Gastroesophageal sphincter (tissue), 4 donors: Measurements from ENCODE around the gene PLBD2. TPM values are rescaled to one million over a fixed set of nuclear protein-coding genes. Genes with fewer than 3 reads are reported as not detected.

Experiments used
- ATAC-seq: fragments of 150-250 bp; one replicate; pipeline ENCODE4 v1.9.1; 2016; ENCODE audit warnings: mild to moderate bottlenecking, moderate library complexity
- H3K27ac ChIP-seq, 4 donors: fragments of 200-600 bp; sonication (generic) in 3 of 4; 1 replicate in 3 of 4; 2 replicates in 1 of 4; pipeline ENCODE4 v1.5.1; 2016 to 2019
- H3K27me3 ChIP-seq: fragments of 200-600 bp; sonication (generic); one replicate; pipeline ENCODE4 v1.5.1; 2019
- H3K36me3 ChIP-seq, 2 donors: fragments of 200-600 bp; sonication (generic); one replicate each; pipeline ENCODE4 v1.5.1; 2019; ENCODE audit warnings: control low read depth in 1 of 2
- H3K4me1 ChIP-seq, 3 donors: fragments of 200-600 bp; sonication (generic); 1 replicate in 2 of 3; 2 replicates in 1 of 3; pipeline ENCODE4 v1.5.1; 2016 to 2019; ENCODE audit warnings: control low read depth in 2 of 3
- H3K4me3 ChIP-seq, 2 donors: fragments of 200-600 bp; sonication (generic); one replicate each; pipeline ENCODE4 v1.5.1; 2019; ENCODE audit warnings: mild to moderate bottlenecking in 1 of 2, moderate library complexity in 1 of 2
- H3K9me3 ChIP-seq, 3 donors: fragments of 200-600 bp; sonication (generic); one replicate each; pipeline ENCODE4 v1.5.1; 2017 to 2019; ENCODE audit warnings: control low read depth in 2 of 3
- EP300 ChIP-seq: sonication (generic); formaldehyde crosslinking; IDR thresholded peaks from one replicate; pipeline ENCODE4 v1.6.1; 2017; ENCODE audit warnings: antibody characterized with exemption, mild to moderate bottlenecking
- POLR2A ChIP-seq, 2 donors: fragments of 450-650 bp; IDR thresholded peaks; one replicate each; pipeline ENCODE4 v1.6.1; 2017; ENCODE audit warnings: antibody characterized with exemption in 2 of 2, mild to moderate bottlenecking in 2 of 2, moderate library complexity in 1 of 2
- POLR2AphosphoS5 ChIP-seq: sonication (generic); formaldehyde crosslinking; IDR thresholded peaks from one replicate; pipeline ENCODE4 v1.6.1; 2017; ENCODE audit warnings: antibody characterized with exemption
- WGBS, 2 donors: methylation state at CpG; one replicate each; pipeline ENCODE4 v1.1.5; 2018; ENCODE audit warnings: low coverage in 1 of 2; 5-methylcytosine and 5-hydroxymethylcytosine counted together
- total RNA-seq, 4 donors: library from RNA; depleted of rRNA; stranded (reverse); fragments of >200 nt; gene quantifications; one replicate each; pipeline ENCODE4 v1.1.0, GENCODE V29; 2016
- TF ChIP-seq, protein P1 (sequence below), 4 experiments: fragments of 200-600 bp in 2 of 4; fragments of 450-650 bp in 2 of 4; sonication (generic) in 1 of 4; IDR thresholded peaks; one replicate each; pipeline ENCODE4 v1.5.1; 2017 to 2019; ENCODE audit warnings: antibody characterized with exemption in 4 of 4, mild to moderate bottlenecking in 2 of 4, moderate library complexity in 2 of 4

The PLBD2 gene
- total RNA-seq, 4 donors from 2014 or later: 23.1 to 54.4 (median 31.3) TPM

DNA sequence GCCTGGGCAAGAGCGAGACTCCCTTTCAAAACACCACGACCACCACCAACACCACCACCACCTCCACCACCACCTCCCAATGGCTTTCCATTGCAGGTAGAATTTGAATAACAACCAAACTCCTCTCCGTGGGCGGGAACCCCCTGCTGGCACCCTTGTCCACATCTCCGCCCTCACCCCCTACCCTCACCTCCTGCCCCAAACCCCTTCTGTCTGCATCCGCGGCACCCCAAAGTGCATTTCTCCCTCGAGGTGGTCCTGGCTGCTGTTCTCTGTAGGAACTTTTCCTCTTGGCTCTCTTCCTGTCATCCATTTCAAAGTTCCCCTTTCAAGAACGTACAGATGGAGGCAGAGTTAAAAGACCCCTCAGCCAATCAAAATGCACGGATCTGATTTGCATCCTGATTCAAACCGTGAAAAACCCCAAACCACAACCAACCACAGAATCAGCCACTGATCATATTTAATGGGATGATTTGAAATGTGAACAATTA is 67.6 kb downstream of the PLBD2 start:
- no peak for TF ChIP-seq POLR2A (IDR thresholded peaks at IDR 0.05)
- ATAC-seq: no peak
- H3K4me1 ChIP-seq: peaks cover 0 to 16% (median 0%) of the 10 kb centered on the region in 3 donors
- peaks cover 10% of the 10 kb centered on the region for H3K27me3 ChIP-seq
- H3K9me3 ChIP-seq: peaks cover 0 to 7% (median 0%) of the 10 kb centered on the region in 3 donors
- no peak overlapping the region for H3K4me3 ChIP-seq
- 35% methylated on average over 2 to 11 of the region's 11 CpGs for WGBS, 2 donors
- H3K27ac ChIP-seq: no peak overlapping the region
- H3K36me3 ChIP-seq: no peaks in the 10 kb centered on the region

DNA sequence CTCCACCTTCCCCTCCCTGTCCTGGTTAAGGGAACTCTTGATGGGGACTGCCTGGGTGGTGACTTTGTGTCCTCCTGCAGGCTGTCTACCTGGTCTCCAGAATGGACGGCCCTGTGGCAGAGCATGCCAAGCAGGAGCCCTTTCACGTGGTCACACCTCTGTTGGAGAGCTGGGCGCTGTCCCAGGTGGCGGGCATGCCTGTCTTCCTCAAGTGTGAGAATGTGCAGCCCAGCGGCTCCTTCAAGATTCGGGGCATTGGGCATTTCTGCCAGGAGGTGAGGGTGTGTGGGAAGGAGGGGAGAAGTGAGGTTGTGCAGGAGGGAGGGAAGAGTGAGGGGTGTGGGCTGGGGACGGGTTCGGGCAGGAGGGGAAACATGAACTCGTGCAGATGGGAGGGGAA is 69.5 kb downstream of the PLBD2 start:
- Histone ChIP-seq H3K27ac (no peak overlapping the region), H3K36me3 (no peaks in the 10 kb centered on the region), H3K9me3 (peaks cover 0 to 7% (median 0%) of the 10 kb centered on the region in 3 donors), H3K4me3 (no peak overlapping the region), H3K27me3 (peaks cover 10% of the 10 kb centered on the region), H3K4me1 (peaks cover 0 to 3% (median 0%) of the 10 kb centered on the region in 3 donors)
- TF ChIP-seq, protein P1, sequence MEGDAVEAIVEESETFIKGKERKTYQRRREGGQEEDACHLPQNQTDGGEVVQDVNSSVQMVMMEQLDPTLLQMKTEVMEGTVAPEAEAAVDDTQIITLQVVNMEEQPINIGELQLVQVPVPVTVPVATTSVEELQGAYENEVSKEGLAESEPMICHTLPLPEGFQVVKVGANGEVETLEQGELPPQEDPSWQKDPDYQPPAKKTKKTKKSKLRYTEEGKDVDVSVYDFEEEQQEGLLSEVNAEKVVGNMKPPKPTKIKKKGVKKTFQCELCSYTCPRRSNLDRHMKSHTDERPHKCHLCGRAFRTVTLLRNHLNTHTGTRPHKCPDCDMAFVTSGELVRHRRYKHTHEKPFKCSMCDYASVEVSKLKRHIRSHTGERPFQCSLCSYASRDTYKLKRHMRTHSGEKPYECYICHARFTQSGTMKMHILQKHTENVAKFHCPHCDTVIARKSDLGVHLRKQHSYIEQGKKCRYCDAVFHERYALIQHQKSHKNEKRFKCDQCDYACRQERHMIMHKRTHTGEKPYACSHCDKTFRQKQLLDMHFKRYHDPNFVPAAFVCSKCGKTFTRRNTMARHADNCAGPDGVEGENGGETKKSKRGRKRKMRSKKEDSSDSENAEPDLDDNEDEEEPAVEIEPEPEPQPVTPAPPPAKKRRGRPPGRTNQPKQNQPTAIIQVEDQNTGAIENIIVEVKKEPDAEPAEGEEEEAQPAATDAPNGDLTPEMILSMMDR (IDR thresholded peaks at IDR 0.05): no peak
- TF ChIP-seq EP300 (no peak), POLR2A (IDR thresholded peaks at IDR 0.05) (no peak), POLR2AphosphoS5 (no peak)
- no peak for ATAC-seq
- 72% methylated on average over 4 of the region's 9 CpGs; no CpG with 5 or more reads in 1 of the 2 donors for WGBS, 2 donors

DNA sequence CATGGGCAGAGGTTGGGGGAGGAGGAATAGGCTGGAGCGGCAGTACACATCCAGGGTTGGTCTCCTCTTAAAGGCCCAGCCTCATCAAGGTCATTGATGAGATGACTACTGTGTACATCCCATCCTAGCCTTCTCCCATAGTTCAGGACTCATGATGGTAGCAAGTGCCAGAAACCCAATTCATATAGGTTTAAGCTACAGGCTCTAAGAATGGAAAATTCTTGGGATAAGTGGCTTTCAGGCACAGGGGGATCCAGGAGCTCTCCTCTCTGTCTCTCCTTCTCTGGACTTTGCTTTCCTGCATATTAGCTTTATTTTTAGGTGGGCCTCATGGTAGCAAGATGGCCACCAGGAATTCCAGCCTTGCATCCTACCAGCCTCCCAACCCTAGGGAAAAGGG is 70.1 kb downstream of the PLBD2 start:
- Histone ChIP-seq H3K27me3 (peaks cover 10% of the 10 kb centered on the region), H3K9me3 (peaks cover 0 to 7% (median 0%) of the 10 kb centered on the region in 3 donors), H3K4me3 (no peak overlapping the region), H3K36me3 (no peaks in the 10 kb centered on the region), H3K27ac (no peak overlapping the region), H3K4me1 (no peaks in the 10 kb centered on the region)
- WGBS, 2 donors: 100% methylated on average over 1 of the region's 1 CpG; no CpG with 5 or more reads in 1 of the 2 donors
- TF ChIP-seq EP300 (no peak), POLR2AphosphoS5 (no peak), POLR2A (IDR thresholded peaks at IDR 0.05) (no peak)
- TF ChIP-seq, protein P1 (IDR thresholded peaks at IDR 0.05): no peak
- no peak for ATAC-seq

DNA sequence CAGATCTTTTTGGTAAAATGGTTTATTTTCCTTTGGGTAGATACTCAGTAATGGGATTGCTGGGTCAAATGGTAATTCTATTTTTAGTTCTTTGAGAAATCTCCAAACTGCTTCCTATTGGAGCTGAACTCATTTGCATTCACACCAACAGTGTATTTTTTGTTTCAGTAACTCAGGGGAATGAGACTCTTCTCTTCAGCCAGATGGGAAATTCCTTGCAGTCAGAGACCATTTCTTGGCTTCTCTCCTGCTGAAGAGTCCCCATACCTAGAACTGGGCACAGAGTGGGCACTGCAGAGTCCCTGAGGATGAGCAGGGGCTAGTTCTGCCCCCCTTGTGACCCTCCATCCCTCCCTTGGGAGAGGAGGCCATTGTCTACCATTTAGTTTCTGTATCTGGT is 74.6 kb downstream of the PLBD2 start:
- no peaks in the 10 kb centered on the region for H3K27me3 ChIP-seq
- peaks cover 0 to 7% (median 0%) of the 10 kb centered on the region in 3 donors for H3K9me3 ChIP-seq
- TF ChIP-seq EP300: no peak
- TF ChIP-seq, protein P1 (IDR thresholded peaks at IDR 0.05): no peak
- no peak for TF ChIP-seq POLR2AphosphoS5
- TF ChIP-seq POLR2A (IDR thresholded peaks at IDR 0.05): no peak
- H3K27ac ChIP-seq: no peak overlapping the region
- no peaks in the 10 kb centered on the region for H3K36me3 ChIP-seq
- no peak overlapping the region for H3K4me3 ChIP-seq
- no peak for ATAC-seq
- H3K4me1 ChIP-seq: no peaks in the 10 kb centered on the region

DNA sequence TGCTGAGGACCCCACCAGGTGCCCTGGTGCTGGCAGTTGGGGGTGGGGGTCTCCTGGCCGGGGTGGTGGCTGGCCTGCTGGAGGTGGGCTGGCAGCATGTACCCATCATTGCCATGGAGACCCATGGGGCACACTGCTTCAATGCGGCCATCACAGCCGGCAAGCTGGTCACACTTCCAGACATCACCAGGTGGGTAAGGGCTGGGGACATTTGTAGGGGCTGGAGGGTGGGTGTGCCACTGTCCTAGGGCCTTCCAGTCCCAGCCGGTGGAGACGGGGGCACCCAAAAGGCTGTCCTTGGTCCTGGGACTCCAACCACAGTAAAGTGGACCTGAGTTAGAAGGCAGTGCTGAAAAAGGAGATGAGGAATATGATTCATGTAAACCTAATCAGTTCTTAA is 77.0 kb downstream of the PLBD2 start:
- H3K4me1 ChIP-seq: no peaks in the 10 kb centered on the region
- no peaks in the 10 kb centered on the region for H3K36me3 ChIP-seq
- peaks cover 0 to 1% (median 0%) of the 10 kb centered on the region in 3 donors for H3K9me3 ChIP-seq
- TF ChIP-seq POLR2AphosphoS5 (no peak), EP300 (no peak), POLR2A (IDR thresholded peaks at IDR 0.05) (no peak)
- TF ChIP-seq, protein P1 (IDR thresholded peaks at IDR 0.05): no peak
- H3K27me3 ChIP-seq: peaks cover 15% of the 10 kb centered on the region
- 80% methylated on average over 1 of the region's 5 CpGs; no CpG with 5 or more reads in 1 of the 2 donors for WGBS, 2 donors
- ATAC-seq: no peak
- no peak overlapping the region for H3K27ac ChIP-seq
- no peak overlapping the region for H3K4me3 ChIP-seq
